Breast epithelium (tissue), 4 donors: ENCODE results near the gene CXCR6. TPM values are rescaled to one million over a fixed set of nuclear protein-coding genes. Genes with fewer than 3 reads are reported as not detected.
"Not testable (repeated sequence)": the region's sequence is repeated elsewhere in the genome, so short reads cannot be mapped to it uniquely, and the experiment has no call there.

Experiments used
- DNase-seq, 2 donors: peaks; one replicate each; pipeline ENCODE4 v3.0.0-alpha.2; 2019; ENCODE audit warnings: low spot score in 2 of 2
- H3K27ac ChIP-seq, 2 donors: fragments of 200-600 bp; sonication (generic) in 1 of 2; one replicate each; pipeline ENCODE4 v1.5.1; 2016 to 2019; ENCODE audit warnings: mild to moderate bottlenecking in 1 of 2
- H3K27me3 ChIP-seq, 2 donors: fragments of 200-600 bp; sonication (generic) in 1 of 2; one replicate each; pipeline versions ENCODE4 v1.5.1 to v1.6.0; 2017 to 2019; ENCODE audit warnings: control low read depth in 1 of 2, mild to moderate bottlenecking in 1 of 2
- H3K36me3 ChIP-seq: fragments of 200-600 bp; one replicate; pipeline ENCODE4 v1.5.1; 2019
- H3K4me1 ChIP-seq, 2 donors: fragments of 200-600 bp; sonication (generic); one replicate each; pipeline ENCODE4 v1.5.1; 2016 to 2019; ENCODE audit warnings: control low read depth in 1 of 2
- H3K4me3 ChIP-seq, 3 donors: fragments of 200-600 bp; sonication (generic); 1 replicate in 2 of 3; 2 replicates in 1 of 3; pipeline ENCODE4 v1.5.1; 2016 to 2019; ENCODE audit warnings: mild to moderate bottlenecking in 3 of 3, moderate library complexity in 2 of 3
- H3K9me3 ChIP-seq, 2 donors: fragments of 200-600 bp; sonication (generic) in 1 of 2; one replicate each; pipeline ENCODE4 v1.5.1; 2016 to 2019; ENCODE audit warnings: control low read depth in 1 of 2
- POLR2A ChIP-seq: fragments of 450-650 bp; IDR thresholded peaks from one replicate; pipeline ENCODE4 v1.6.1; 2016; ENCODE audit warnings: antibody characterized with exemption, mild to moderate bottlenecking, moderate library complexity
- POLR2AphosphoS5 ChIP-seq, 3 donors: sonication (generic); formaldehyde crosslinking; IDR thresholded peaks; one replicate each; pipeline ENCODE4 v1.6.1; 2017; ENCODE audit warnings: antibody characterized with exemption in 3 of 3
- intact Hi-C: fragments of 100-400 bp; cut with DNase I; formaldehyde crosslinking; loops from one replicate; pipeline ENCODE4 v1.15.1; 2023; ENCODE audit warnings: low total_unique reads
- total RNA-seq, 3 donors: library from RNA; depleted of rRNA; stranded (reverse); fragments of >200 nt; gene quantifications; one replicate each; pipeline ENCODE4 v1.1.0, GENCODE V29; 2016
- TF ChIP-seq, protein P1 (sequence below), 3 donors: fragments of 450-650 bp; IDR thresholded peaks; one replicate each; pipeline ENCODE4 v1.5.1; 2016 to 2017; ENCODE audit warnings: antibody characterized with exemption in 3 of 3, mild to moderate bottlenecking in 3 of 3, moderate library complexity in 3 of 3

Gene CXCR6
- total RNA-seq, 3 donors from 2014 or later, result 0.64 to 4.5 (median 4.3) TPM

DNA sequence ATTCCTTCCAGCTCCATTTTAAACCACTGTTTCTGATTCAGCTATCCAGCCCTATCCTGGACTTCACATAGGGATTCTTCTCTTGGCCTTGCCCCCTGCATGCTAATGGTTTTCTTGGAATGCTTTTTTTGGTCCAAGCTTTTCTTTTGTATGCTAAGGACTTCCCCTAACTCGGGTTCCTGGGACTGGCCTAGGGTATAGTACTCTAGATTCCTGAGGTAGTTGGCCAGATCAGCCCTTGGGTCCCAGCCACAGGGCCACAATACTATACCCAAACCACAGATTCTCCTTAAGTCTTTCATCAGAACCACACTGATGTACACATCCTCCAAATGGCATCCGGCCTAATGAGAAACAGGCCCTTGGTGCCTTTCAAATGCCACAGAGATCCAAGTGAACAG, 49.6 kb downstream of the CXCR6 start:
- Histone ChIP-seq H3K36me3 (no peaks in the 10 kb centered on the region), H3K27ac (peak overlapping the region in 1 of 2 donors; percentile 62), H3K9me3 (no peaks in the 10 kb centered on the region), H3K27me3 (no peaks in the 10 kb centered on the region), H3K4me3 (no peak overlapping the region), H3K4me1 (peaks cover 6 to 28% of the 10 kb centered on the region in 2 donors)
- no peak for DNase-seq
- TF ChIP-seq POLR2A (no peak), POLR2AphosphoS5 (IDR thresholded peaks at IDR 0.05) (no peak)
- TF ChIP-seq, protein P1, sequence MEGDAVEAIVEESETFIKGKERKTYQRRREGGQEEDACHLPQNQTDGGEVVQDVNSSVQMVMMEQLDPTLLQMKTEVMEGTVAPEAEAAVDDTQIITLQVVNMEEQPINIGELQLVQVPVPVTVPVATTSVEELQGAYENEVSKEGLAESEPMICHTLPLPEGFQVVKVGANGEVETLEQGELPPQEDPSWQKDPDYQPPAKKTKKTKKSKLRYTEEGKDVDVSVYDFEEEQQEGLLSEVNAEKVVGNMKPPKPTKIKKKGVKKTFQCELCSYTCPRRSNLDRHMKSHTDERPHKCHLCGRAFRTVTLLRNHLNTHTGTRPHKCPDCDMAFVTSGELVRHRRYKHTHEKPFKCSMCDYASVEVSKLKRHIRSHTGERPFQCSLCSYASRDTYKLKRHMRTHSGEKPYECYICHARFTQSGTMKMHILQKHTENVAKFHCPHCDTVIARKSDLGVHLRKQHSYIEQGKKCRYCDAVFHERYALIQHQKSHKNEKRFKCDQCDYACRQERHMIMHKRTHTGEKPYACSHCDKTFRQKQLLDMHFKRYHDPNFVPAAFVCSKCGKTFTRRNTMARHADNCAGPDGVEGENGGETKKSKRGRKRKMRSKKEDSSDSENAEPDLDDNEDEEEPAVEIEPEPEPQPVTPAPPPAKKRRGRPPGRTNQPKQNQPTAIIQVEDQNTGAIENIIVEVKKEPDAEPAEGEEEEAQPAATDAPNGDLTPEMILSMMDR (IDR thresholded peaks at IDR 0.05), result no peak
- intact Hi-C loops, result no loop called here

DNA sequence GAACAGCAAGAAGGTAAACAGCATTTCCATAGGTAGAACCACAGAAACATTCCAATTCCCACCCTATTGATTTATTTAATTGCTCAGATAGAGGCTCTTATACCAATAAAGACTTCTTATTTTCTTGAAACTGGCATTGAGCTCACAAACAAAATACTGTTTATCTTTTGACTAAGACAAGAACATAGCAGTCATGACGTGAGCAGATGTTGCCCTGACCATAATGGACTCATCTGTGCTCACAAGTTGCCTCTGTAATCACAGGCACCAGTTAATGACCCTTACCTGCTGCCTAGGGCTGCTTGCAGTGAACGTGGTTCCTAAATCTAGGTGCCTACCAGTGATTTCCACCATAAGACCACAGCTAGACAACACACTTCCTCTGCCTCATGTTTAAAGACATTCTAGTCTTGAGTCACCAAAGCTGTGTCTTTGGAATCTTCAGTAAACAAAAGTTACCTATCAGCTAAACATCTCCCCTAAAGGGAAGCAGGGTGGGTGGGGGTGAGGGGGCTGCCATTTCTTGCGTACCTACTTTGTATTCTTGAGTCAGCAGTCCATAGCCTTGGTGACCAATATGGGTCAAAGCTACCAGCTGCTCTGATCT, 50.3 kb downstream of the CXCR6 start:
- Histone ChIP-seq H3K4me3 (no peak overlapping the region), H3K4me1 (peaks cover 5 to 21% of the 10 kb centered on the region in 2 donors), H3K27ac (peak overlapping the region; percentile 4 to 62), H3K27me3 (no peaks in the 10 kb centered on the region), H3K36me3 (no peaks in the 10 kb centered on the region), H3K9me3 (no peaks in the 10 kb centered on the region)
- DNase-seq, result no peak
- TF ChIP-seq POLR2AphosphoS5 (IDR thresholded peaks at IDR 0.05) (no peak), POLR2A (no peak)
- TF ChIP-seq, protein P1 (IDR thresholded peaks at IDR 0.05), result no peak
- intact Hi-C loops, result no loop called here

DNA sequence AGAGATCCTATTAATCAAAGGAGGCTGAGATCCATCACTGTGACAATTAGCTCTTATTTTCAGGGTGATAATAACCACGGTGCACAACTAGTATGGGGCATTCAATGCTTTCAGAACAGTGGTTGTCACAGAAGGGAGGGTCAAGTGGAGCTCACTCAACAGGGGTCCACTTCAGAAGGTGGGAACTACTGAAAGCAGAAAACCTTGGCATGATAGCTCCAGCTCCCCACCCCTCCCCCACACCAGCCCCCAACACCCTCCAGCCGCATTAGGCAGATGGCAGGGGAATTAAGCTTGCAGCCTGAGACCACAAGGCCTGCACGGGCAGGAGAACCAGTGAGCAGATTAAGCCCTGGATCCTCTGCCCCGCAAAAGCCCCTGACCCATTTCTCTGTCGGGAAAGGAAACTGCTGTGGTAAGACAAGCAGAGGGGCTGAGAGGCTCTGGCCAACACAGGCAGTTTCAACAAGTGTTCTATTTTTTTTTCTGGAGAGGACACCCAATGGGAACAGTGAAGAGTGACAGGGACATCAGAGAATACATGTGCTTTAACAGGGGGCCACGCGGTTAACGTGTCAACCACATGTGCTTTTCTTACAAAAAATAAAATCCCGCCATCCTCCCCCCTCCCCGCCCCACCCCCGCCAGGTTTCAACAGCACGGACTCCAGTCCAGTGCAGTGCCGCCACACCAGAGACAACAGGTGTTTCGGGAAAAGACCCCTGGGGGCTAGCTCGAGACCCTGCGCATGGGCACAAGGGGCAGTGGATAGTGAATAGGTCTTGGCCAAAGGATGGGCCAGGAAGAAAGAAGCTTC, 51.4 kb downstream of the CXCR6 start:
- TF ChIP-seq, protein P1 (IDR thresholded peaks at IDR 0.05), result no peak
- peaks cover 5 to 13% of the 10 kb centered on the region in 2 donors for H3K4me1 ChIP-seq
- intact Hi-C loops, result no loop called here
- peak overlapping the region; percentile 92 to 94 for H3K27ac ChIP-seq
- H3K9me3 ChIP-seq, result no peaks in the 10 kb centered on the region
- H3K27me3 ChIP-seq, result no peaks in the 10 kb centered on the region
- peak overlapping the region; percentile 83 to 92 (median 86) for H3K4me3 ChIP-seq
- no peak for DNase-seq
- H3K36me3 ChIP-seq, result no peaks in the 10 kb centered on the region

DNA sequence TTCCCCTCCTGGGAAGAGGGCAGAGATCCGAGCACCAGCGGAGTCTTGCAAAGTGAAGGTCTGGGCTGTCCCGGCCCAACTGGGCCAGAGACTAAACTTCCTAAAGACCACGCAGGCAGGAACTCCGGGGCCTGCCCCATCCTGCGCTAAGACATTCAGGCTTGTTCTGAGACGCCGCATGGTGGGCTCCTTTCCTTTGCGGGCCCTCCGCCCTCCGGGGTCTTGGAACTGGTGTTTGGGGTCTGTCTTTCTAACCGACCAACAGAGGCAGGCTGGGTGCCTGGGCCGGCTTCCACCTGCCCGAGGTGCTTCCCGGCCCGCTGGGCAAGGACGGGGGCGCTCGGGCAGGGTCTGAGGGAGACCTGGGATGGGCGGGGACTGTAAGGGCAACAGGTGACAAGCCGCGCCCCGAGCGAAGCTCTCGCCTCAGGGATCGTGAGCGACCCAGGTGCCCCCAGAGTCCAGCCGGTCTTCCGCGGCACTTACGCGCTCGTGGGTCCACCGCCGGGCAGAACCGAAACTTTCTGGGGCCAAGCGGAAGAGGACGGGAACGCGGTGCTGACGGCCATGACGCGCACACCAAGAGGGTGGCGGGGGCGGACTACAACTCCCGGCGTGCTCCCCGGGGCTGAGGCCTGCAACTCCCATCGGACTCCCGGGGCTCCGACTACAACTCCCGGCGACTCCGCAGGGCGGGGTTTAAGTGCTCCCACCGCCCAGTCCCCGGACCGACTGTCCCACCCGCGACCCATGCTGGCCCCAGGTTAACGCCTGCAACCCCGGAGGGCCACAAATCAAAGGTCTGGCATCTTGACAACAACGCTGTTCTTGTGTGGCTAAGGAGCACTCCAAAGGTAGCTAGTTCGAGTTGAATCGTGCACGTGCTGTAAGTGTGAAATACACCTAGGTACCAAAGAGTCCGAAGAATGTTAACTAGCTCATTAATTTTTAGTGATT, 52.2 kb downstream of the CXCR6 start, which contains the start of gene FYCO1:
FYCO1 (minus strand) TSS at position 589 of the 957 bp plus-strand sequence. CDS start 10,914 bp downstream, outside the sequence.
- peak; percentile 69 to 86 (median 72) for TF ChIP-seq POLR2AphosphoS5 (IDR thresholded peaks at IDR 0.05)
- TF ChIP-seq POLR2A, result peak; percentile 76
- TF ChIP-seq, protein P1 (IDR thresholded peaks at IDR 0.05), result no peak
- no peaks in the 10 kb centered on the region for H3K36me3 ChIP-seq
- DNase-seq, result peak; percentile 90 to 93
- no peaks in the 10 kb centered on the region for H3K9me3 ChIP-seq
- peaks cover 5 to 12% of the 10 kb centered on the region in 2 donors for H3K4me1 ChIP-seq
- peak within 1 kb of the TSS; percentile 92 to 94 for H3K27ac ChIP-seq
- H3K4me3 ChIP-seq, result peak within 1 kb of the TSS; percentile 83 to 92 (median 86)
- intact Hi-C loops, result no loop called here
- no peaks in the 10 kb centered on the region for H3K27me3 ChIP-seq

DNA sequence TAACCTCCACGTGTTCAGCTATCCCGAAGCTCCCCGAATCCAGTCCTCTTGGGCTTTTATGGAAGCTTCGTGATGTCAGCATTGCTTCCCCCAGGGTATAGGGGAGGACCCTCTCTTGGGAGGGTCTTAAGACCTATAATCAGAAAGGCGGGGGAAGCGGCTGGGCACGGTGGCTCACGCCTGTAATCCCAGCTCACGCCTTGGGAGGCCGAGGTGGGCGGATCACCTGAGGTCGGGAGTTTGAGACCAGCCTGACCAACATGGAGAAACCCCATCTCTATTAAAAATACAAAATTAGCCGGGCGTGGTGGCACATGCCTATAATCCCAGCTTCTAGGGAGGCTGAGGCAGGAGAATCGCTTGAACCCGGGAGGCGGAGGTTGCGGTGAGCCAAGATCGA, 54.2 kb downstream of the CXCR6 start:
- DNase-seq, H3K4me3 ChIP-seq, H3K36me3 ChIP-seq, H3K9me3 ChIP-seq, H3K27me3 ChIP-seq, intact Hi-C loops, H3K27ac ChIP-seq: not testable (repeated sequence)
- peaks cover 5 to 12% of the 10 kb centered on the region in 2 donors for H3K4me1 ChIP-seq
